HG02678 (cell line): Measurements from ENCODE around the gene AIF1L.

Source experiments
- ATAC-seq: cut with Tn5 transposase; IDR thresholded peaks from one replicate; pipeline ENCODE4 v1.9.1; 2021; ENCODE audit warnings: mild to moderate bottlenecking, moderate library complexity; ENCODE audit not compliant: unreplicated experiment

AIF1L gene

DNA sequence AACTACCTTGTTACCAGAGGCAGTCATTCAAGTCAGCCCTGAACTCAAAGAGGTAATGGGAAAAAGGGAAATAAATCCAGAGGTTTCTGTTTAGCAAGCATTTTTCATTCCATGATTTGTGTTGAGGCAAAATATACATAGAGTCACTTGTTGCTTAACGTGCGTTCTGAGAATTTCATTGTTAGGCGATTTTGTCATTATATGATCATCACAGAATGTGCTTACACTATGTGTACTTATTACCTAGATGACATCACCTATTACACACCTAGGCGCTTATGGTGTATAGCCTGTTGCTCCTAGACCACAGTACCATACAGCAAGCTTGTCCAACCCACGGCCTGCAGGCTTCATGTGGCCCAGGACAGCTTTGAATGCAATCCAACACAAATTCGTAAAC, 65.3 kb downstream of the AIF1L start:
- no peak for ATAC-seq

DNA sequence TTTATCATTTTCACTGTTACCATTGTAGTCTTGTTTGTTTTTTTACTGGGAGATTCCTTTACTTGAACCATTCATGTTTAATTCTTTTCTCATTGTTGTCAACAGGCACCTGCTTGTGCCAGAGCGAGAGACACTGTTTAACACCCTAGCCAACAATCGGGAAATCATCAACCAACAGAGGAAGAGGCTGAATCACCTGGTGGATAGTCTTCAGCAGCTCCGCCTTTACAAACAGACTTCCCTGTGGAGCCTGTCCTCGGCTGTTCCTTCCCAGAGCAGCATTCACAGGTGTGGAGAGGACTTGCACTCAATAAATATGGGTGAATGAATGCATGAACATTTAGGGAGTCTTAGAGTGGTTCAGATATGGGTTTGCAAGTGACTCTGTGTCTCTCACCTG, 66.6 kb downstream of the AIF1L start:
- ATAC-seq = no peak

DNA sequence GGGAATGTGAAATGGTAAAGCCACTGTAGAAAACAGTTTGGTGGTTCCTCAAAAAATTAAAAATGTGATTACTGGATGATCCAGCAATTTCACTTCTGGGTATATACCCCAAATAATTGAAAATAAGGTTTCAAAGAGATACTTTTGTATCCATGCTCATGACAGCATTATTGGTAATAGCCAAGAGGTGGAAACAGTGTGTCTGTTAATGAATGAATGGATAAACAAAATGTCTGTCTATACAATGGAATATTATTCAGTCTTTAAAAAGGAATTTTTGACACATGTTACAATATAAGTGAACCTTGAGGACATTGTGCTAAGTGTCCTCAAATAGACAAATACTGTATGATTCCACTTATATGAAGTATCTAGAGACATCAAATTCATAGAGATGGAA, 69.2 kb downstream of the AIF1L start:
- no peak for ATAC-seq

DNA sequence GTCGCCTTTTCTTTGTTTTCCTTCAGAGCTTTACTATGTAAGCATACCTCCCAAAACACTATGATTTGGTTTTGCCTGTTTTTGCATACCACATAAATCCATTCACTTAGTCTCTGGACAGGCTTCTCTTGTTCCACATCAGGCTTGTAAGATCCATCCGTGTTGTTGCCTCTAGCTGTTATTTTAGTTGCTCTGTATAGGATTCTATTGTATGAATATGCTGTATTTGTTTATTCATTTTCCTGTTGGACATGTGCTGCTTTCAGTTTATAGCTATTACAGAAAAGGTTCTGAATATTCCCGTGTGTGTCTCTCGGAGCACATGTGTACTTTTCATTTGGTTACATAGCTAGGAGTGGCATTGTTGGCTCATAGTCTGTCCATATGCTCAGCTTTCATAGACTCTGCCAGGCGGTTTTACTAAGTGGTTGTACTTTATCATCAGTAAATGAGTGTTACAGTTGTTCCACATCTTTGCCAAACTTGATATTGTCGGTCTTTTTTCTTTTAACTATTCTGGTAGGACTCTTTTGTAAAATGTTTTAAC, 70.9 kb downstream of the AIF1L start:
- ATAC-seq = no peak

DNA sequence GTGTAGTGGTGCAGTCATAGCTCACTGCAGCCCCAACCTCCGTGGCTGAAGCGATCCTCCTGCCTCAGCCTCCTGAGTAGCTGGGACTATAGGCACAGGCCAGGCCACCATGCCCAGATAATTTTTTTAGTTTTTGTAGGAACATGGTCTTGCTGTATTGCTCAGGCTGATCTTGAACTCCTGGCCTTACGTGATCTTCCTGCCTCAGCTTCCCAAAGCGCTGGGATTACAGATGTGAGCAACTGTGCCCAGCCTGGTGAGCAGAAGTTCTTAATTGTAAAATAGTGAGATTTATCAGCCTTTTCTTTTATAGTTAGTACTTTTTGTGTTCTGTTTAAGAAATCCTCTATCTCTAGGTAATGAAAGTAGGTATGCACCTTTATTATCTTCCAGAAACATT, 71.6 kb downstream of the AIF1L start:
- ATAC-seq = no peak

DNA sequence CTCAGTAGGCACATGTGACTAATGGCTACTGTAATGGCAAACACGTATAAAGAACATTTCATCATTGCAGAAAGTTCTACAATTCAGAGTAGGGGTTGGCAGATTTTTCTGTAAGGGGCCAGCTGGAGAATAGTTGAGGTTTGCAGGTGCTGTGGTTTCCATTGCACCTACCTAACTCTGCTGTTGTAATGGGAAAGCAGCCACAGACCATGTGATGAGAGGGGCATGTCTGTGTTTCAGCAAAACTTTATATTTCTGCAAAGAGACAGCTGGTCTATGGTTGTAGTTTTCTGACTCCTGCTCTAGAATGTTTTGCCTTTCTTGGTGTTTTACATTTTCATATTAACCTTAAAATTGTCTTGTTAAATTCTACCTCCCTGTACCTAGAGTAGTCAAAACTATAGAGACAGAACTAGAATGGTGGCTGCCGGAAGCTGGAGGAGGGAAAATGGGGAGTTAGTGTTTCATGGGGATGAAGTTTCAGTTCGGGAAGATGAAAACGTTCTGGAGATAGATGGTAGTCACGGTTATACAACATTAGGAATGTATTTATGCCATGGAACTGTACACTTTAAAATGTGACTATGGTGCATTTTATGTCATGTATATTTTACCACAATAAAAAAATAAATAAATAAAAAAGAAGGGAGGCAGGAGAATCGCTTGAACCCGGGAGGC, 73.4 kb downstream of the AIF1L start:
- ATAC-seq = no peak
